H1 (cell line): ENCODE measurements around the gene EXD3. TPM values are rescaled to one million over a fixed set of nuclear protein-coding genes. Genes with fewer than 3 reads are reported as not detected.

Experiments
- GTF2F1 ChIP-seq: IDR thresholded peaks from 2 replicates; pipeline ENCODE4 v1.6.1; 2012; ENCODE audit warnings: low read depth, low read length, improper control_type of control experiment, borderline replicate concordance
- KDM4A ChIP-seq: IDR thresholded peaks from one replicate; pipeline ENCODE4 v1.7.1; 2012; ENCODE audit warnings: low read depth, mild to moderate bottlenecking, moderate library complexity, low read length, inconsistent platforms; ENCODE audit not compliant: severe bottlenecking
- KDM5A ChIP-seq: fragments of 200-600 bp; IDR thresholded peaks from 2 replicates; pipeline ENCODE4 v1.7.1; 2012; ENCODE audit warnings: mild to moderate bottlenecking, low read length, inconsistent platforms, mixed read lengths
- polyA plus RNA-seq, 7 experiments: library from polyadenylated mRNA; depleted of rRNA in 3 of 7; stranded (reverse) in 5 of 7; unstranded in 2 of 7; fragments of >200 nt in 5 of 7; fragments of 200-250 nt in 2 of 7; gene quantifications; 1 replicate in 5 of 7; 2 replicates in 1 of 7; 4 replicates in 1 of 7; pipeline versions ENCODE4 v1.2.1 to v1.2.3, GENCODE V29; 2011 to 2013; ENCODE audit warnings: missing spikeins in 2 of 7, mixed read lengths in 2 of 7
- total RNA-seq: library from RNA; stranded (reverse); fragmentation: NEBNext Ultra II Directional; extraction: Animal tissue kit (Norgen Biotek cat#: 25700); gene quantifications from 2 replicates; pipeline ENCODE4 v1.2.1, GENCODE V29; 2021
- TF ChIP-seq, protein P1 (sequence below), 3 experiments: IDR thresholded peaks; 1 replicate in 2 of 3; 2 replicates in 1 of 3; pipeline versions ENCODE4 v1.5.1 to v1.6.1; 2011; ENCODE audit warnings: low read length in 3 of 3, mild to moderate bottlenecking in 3 of 3, inconsistent platforms in 2 of 3, low read depth in 1 of 3, moderate library complexity in 1 of 3; ENCODE audit not compliant: insufficient read depth in 1 of 3; ENCODE audit errors: control extremely low read depth in 1 of 3
- TF ChIP-seq, protein P2 (sequence below): fragments of 300-600 bp; sonication (generic); IDR thresholded peaks from 2 replicates; pipeline ENCODE4 v1.7.1; 2012; ENCODE audit warnings: low read length, moderate library complexity, mild to moderate bottlenecking, inconsistent platforms; ENCODE audit not compliant: insufficient replicate concordance
- TF ChIP-seq, protein P3 (sequence below): IDR thresholded peaks from 2 replicates; pipeline ENCODE4 v1.6.1; 2012; ENCODE audit warnings: low read length, inconsistent platforms

Gene EXD3
- total and polyA plus RNA-seq, 2 of the 8 experiments (the other 6 are each of a cell fraction or from before 2014, with no cell fraction given), result 7.2 to 9.4 TPM

- TF ChIP-seq, protein P1, sequence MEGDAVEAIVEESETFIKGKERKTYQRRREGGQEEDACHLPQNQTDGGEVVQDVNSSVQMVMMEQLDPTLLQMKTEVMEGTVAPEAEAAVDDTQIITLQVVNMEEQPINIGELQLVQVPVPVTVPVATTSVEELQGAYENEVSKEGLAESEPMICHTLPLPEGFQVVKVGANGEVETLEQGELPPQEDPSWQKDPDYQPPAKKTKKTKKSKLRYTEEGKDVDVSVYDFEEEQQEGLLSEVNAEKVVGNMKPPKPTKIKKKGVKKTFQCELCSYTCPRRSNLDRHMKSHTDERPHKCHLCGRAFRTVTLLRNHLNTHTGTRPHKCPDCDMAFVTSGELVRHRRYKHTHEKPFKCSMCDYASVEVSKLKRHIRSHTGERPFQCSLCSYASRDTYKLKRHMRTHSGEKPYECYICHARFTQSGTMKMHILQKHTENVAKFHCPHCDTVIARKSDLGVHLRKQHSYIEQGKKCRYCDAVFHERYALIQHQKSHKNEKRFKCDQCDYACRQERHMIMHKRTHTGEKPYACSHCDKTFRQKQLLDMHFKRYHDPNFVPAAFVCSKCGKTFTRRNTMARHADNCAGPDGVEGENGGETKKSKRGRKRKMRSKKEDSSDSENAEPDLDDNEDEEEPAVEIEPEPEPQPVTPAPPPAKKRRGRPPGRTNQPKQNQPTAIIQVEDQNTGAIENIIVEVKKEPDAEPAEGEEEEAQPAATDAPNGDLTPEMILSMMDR (IDR thresholded peaks at IDR 0.05; ENCODE audit: control extremely low read depth in 1 of 3, insufficient read depth in 1 of 3, low read depth in 1 of 3, low read length in 3 of 3), result no peak
- TF ChIP-seq KDM5A (no peak), GTF2F1 (no peak), KDM4A (no peak)
- TF ChIP-seq, protein P2, sequence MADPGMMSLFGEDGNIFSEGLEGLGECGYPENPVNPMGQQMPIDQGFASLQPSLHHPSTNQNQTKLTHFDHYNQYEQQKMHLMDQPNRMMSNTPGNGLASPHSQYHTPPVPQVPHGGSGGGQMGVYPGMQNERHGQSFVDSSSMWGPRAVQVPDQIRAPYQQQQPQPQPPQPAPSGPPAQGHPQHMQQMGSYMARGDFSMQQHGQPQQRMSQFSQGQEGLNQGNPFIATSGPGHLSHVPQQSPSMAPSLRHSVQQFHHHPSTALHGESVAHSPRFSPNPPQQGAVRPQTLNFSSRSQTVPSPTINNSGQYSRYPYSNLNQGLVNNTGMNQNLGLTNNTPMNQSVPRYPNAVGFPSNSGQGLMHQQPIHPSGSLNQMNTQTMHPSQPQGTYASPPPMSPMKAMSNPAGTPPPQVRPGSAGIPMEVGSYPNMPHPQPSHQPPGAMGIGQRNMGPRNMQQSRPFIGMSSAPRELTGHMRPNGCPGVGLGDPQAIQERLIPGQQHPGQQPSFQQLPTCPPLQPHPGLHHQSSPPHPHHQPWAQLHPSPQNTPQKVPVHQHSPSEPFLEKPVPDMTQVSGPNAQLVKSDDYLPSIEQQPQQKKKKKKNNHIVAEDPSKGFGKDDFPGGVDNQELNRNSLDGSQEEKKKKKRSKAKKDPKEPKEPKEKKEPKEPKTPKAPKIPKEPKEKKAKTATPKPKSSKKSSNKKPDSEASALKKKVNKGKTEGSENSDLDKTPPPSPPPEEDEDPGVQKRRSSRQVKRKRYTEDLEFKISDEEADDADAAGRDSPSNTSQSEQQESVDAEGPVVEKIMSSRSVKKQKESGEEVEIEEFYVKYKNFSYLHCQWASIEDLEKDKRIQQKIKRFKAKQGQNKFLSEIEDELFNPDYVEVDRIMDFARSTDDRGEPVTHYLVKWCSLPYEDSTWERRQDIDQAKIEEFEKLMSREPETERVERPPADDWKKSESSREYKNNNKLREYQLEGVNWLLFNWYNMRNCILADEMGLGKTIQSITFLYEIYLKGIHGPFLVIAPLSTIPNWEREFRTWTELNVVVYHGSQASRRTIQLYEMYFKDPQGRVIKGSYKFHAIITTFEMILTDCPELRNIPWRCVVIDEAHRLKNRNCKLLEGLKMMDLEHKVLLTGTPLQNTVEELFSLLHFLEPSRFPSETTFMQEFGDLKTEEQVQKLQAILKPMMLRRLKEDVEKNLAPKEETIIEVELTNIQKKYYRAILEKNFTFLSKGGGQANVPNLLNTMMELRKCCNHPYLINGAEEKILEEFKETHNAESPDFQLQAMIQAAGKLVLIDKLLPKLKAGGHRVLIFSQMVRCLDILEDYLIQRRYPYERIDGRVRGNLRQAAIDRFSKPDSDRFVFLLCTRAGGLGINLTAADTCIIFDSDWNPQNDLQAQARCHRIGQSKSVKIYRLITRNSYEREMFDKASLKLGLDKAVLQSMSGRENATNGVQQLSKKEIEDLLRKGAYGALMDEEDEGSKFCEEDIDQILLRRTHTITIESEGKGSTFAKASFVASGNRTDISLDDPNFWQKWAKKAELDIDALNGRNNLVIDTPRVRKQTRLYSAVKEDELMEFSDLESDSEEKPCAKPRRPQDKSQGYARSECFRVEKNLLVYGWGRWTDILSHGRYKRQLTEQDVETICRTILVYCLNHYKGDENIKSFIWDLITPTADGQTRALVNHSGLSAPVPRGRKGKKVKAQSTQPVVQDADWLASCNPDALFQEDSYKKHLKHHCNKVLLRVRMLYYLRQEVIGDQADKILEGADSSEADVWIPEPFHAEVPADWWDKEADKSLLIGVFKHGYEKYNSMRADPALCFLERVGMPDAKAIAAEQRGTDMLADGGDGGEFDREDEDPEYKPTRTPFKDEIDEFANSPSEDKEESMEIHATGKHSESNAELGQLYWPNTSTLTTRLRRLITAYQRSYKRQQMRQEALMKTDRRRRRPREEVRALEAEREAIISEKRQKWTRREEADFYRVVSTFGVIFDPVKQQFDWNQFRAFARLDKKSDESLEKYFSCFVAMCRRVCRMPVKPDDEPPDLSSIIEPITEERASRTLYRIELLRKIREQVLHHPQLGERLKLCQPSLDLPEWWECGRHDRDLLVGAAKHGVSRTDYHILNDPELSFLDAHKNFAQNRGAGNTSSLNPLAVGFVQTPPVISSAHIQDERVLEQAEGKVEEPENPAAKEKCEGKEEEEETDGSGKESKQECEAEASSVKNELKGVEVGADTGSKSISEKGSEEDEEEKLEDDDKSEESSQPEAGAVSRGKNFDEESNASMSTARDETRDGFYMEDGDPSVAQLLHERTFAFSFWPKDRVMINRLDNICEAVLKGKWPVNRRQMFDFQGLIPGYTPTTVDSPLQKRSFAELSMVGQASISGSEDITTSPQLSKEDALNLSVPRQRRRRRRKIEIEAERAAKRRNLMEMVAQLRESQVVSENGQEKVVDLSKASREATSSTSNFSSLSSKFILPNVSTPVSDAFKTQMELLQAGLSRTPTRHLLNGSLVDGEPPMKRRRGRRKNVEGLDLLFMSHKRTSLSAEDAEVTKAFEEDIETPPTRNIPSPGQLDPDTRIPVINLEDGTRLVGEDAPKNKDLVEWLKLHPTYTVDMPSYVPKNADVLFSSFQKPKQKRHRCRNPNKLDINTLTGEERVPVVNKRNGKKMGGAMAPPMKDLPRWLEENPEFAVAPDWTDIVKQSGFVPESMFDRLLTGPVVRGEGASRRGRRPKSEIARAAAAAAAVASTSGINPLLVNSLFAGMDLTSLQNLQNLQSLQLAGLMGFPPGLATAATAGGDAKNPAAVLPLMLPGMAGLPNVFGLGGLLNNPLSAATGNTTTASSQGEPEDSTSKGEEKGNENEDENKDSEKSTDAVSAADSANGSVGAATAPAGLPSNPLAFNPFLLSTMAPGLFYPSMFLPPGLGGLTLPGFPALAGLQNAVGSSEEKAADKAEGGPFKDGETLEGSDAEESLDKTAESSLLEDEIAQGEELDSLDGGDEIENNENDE, result no peak
- TF ChIP-seq, protein P3, sequence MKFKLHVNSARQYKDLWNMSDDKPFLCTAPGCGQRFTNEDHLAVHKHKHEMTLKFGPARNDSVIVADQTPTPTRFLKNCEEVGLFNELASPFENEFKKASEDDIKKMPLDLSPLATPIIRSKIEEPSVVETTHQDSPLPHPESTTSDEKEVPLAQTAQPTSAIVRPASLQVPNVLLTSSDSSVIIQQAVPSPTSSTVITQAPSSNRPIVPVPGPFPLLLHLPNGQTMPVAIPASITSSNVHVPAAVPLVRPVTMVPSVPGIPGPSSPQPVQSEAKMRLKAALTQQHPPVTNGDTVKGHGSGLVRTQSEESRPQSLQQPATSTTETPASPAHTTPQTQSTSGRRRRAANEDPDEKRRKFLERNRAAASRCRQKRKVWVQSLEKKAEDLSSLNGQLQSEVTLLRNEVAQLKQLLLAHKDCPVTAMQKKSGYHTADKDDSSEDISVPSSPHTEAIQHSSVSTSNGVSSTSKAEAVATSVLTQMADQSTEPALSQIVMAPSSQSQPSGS, result no peak
Observed at GRCh38 chr9:137403269-137403668, 19.7 kb downstream of the EXD3 start (continued).
